Prostate gland (tissue), 2 donors: ENCODE measurements around the gene RANBP9. TPM values are rescaled to one million over a fixed set of nuclear protein-coding genes. Genes with fewer than 3 reads are reported as not detected.

Experiments
- DNase-seq: peaks from one replicate; pipeline ENCODE4 v3.0.0-alpha.2; 2019; ENCODE audit warnings: low spot score
- H3K27ac ChIP-seq, 2 donors: fragments of 200-600 bp; sonication (generic); 2 replicates each; pipeline ENCODE4 v1.5.1; 2017 to 2019
- H3K27me3 ChIP-seq: fragments of 200-600 bp; sonication (generic); replicated peaks from 2 replicates; pipeline ENCODE4 v1.5.1; 2019; ENCODE audit not compliant: insufficient read depth
- H3K36me3 ChIP-seq, 2 donors: fragments of 200-600 bp; sonication (generic); 1 replicate in 1 of 2; 2 replicates in 1 of 2; pipeline versions ENCODE4 v1.5.1 to v1.8.1; 2017 to 2019
- H3K4me1 ChIP-seq: fragments of 200-600 bp; sonication (generic); replicated peaks from 2 replicates; pipeline ENCODE4 v1.5.1; 2019
- H3K4me3 ChIP-seq, 2 donors: fragments of 200-600 bp; sonication (generic); 2 replicates each; pipeline ENCODE4 v1.5.1; 2017 to 2019
- H3K9me3 ChIP-seq: fragments of 200-600 bp; sonication (generic); 2 replicates; pipeline ENCODE4 v1.5.1; 2017
- POLR2A ChIP-seq: fragments of 450-650 bp; IDR thresholded peaks from one replicate; pipeline ENCODE4 v1.6.1; 2016; ENCODE audit warnings: antibody characterized with exemption, mild to moderate bottlenecking
- POLR2AphosphoS5 ChIP-seq: sonication (generic); formaldehyde crosslinking; IDR thresholded peaks from one replicate; pipeline ENCODE4 v1.6.1; 2017; ENCODE audit warnings: antibody characterized with exemption
- WGBS: methylation state at CpG from one replicate; pipeline ENCODE4 v1.1.5; 2018; 5-methylcytosine and 5-hydroxymethylcytosine counted together
- intact Hi-C: fragments of 100-400 bp; cut with DNase I; formaldehyde crosslinking; loops from one replicate; pipeline ENCODE4 v1.14.2; 2022
- total RNA-seq, 2 donors: library from RNA; depleted of rRNA; stranded (reverse); fragments of >200 nt; gene quantifications; one replicate each; pipeline ENCODE4 v1.1.0, GENCODE V29; 2016
- TF ChIP-seq, protein P1 (sequence below), 4 experiments: fragments of 200-600 bp in 2 of 4; fragments of 450-650 bp in 2 of 4; sonication (generic) in 2 of 4; IDR thresholded peaks; 1 replicate in 3 of 4; 2 replicates in 1 of 4; pipeline ENCODE4 v1.5.1; 2016 to 2019; ENCODE audit warnings: antibody characterized with exemption in 4 of 4, mild to moderate bottlenecking in 2 of 4, moderate library complexity in 2 of 4

RANBP9 gene
- total RNA-seq, 2 donors from 2014 or later = 37.8 to 59.0 TPM

DNA sequence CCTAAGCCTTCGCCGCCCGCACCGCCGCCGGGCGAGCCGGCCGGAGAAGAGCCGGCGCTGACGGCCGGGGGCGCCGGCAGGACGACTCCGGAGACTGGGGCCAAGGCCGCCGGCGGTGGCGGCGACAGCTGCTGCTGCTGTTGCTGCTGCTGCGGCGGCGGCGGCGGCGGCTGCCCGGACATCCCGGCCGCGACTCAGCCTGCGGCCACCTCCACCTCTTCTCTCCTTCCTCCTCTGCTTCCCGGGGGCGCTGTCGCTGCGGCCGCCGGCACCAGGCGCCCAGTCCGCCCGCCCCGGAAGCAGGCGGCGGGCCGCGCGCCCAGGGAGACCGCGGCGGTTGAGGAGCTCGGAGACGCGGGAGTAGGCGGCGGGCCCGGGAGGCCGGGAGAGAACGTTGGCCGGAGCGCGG lies 307 bp downstream of the RANBP9 start:
- no peak for DNase-seq
- WGBS = 0% methylated on average over 44 of the region's 62 CpGs

DNA sequence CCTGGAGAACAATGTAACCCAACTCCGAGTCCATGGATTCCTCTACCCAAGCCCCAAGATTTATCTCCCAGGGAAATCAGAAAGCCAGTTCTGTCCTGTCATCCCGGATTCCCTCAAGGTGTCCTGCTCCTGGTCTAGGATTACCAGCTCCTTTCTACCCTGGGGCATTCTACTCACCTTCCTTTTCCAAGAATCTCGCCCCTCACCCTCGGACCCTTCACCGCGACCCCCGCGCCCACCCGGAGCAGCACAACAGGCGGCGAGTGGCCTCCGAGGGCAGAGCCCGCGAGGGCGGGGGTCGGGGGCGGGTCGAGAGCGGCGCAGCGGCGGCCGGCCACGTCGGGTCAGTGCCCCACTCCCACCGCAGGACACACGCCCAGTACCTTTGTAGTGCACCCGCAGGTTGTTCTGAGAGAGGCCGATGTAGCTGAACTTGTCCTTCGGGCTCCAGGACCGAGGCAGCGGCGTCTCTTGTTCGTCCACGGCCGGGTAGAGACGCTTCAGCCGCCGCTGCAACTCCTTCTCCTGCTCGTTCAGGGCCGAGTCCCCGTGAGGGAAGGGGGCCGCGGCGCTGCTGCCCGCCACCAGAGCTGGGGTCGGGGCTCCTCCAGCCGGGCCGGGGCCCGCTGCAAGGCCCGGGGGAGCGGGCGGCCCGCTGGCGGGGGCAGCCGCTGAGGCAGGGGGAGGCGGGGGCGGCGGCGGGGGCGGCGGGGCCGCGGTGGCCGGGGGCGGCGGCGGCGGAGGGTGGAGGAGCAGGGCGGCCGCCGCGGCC lies 897 bp downstream of the RANBP9 start:
- peaks cover 4% of the 10 kb centered on the region for H3K4me1 ChIP-seq
- H3K9me3 ChIP-seq = no peaks in the 10 kb centered on the region
- DNase-seq = peak; percentile 19
- no peak for TF ChIP-seq POLR2A
- no peak for TF ChIP-seq POLR2AphosphoS5
- TF ChIP-seq, protein P1, sequence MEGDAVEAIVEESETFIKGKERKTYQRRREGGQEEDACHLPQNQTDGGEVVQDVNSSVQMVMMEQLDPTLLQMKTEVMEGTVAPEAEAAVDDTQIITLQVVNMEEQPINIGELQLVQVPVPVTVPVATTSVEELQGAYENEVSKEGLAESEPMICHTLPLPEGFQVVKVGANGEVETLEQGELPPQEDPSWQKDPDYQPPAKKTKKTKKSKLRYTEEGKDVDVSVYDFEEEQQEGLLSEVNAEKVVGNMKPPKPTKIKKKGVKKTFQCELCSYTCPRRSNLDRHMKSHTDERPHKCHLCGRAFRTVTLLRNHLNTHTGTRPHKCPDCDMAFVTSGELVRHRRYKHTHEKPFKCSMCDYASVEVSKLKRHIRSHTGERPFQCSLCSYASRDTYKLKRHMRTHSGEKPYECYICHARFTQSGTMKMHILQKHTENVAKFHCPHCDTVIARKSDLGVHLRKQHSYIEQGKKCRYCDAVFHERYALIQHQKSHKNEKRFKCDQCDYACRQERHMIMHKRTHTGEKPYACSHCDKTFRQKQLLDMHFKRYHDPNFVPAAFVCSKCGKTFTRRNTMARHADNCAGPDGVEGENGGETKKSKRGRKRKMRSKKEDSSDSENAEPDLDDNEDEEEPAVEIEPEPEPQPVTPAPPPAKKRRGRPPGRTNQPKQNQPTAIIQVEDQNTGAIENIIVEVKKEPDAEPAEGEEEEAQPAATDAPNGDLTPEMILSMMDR (IDR thresholded peaks at IDR 0.05) = peak in 1 of 4 experiments; percentile 15
- no peaks in the 10 kb centered on the region for H3K36me3 ChIP-seq
- H3K27me3 ChIP-seq = no peaks in the 10 kb centered on the region
- 1% methylated on average over 45 of the region's 73 CpGs for WGBS
- intact Hi-C loops = loop anchor here (2.0 to 5.0 kb wide), 2 partner anchors 52 to 96 kb away; partner anchors contain the start of gene NOL7
- H3K4me3 ChIP-seq = peak overlapping the region; percentile 78 to 81
- H3K27ac ChIP-seq = peak overlapping the region; percentile 95 to 98

More for the DNA sequence above, 307 bp downstream of the RANBP9 start:
- no peaks in the 10 kb centered on the region for H3K27me3 ChIP-seq
- H3K4me1 ChIP-seq = peaks cover 4% of the 10 kb centered on the region
- intact Hi-C loops = loop anchor here (2.0 to 5.0 kb wide), 2 partner anchors 51 to 97 kb away; partner anchors contain the start of gene NOL7
- no peaks in the 10 kb centered on the region for H3K9me3 ChIP-seq
- H3K4me3 ChIP-seq = peak overlapping the region; percentile 78 to 81
- no peaks in the 10 kb centered on the region for H3K36me3 ChIP-seq
- TF ChIP-seq POLR2AphosphoS5 = no peak
- TF ChIP-seq, protein P1 (IDR thresholded peaks at IDR 0.05) = peak in 1 of 4 experiments; percentile 25
- peak; percentile 8 for TF ChIP-seq POLR2A
- peak overlapping the region; percentile 95 to 98 for H3K27ac ChIP-seq

DNA sequence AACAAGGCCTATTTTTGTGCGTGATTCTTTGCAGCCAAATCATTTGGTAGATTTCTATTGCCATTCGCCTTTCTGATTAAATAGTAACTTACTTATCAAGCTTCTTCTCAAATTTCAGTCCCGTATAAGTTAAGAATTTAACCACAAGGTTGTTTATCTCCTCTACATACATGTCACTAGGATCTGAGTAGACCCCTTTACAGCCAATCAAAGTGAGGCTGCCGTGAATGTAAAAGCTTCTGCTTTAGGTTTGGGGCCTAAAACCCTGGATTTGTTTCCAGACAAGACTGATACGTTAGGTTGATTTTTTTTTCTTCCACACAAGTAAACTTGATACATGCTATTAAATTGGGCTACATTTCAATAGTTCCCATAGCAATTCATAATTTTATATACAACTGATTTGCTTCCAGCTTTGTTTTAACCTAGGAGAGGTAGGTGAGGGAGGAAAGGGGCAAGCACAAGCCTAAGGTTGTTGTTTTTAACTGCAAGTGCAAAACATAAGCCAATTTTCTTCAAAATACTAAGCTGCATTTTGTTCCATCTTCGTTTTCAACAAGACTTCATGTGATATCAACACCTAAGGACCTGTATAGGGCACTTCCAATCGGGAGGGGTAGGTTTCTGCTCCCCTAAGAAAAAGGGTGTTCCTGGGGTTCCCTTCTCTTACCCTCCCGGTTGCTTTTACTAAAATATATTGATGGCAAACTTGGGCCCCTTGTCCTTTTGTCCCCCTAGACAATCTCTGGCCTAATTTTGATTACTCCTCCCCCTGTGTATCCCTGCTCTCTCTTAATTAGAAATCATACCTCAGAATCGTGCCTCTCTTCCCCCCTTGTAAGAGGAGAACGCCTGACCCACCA lies 1.7 kb downstream of the RANBP9 start:
- Histone ChIP-seq H3K36me3 (no peaks in the 10 kb centered on the region), H3K27me3 (no peaks in the 10 kb centered on the region), H3K4me3 (peak overlapping the region; percentile 78 to 81), H3K4me1 (peaks cover 4% of the 10 kb centered on the region), H3K27ac (peak overlapping the region; percentile 95 to 98), H3K9me3 (no peaks in the 10 kb centered on the region)
- WGBS = 1% methylated on average over 10 of the region's 10 CpGs
- DNase-seq = no peak
- intact Hi-C loops = loop anchor here (2.0 to 5.0 kb wide), 2 partner anchors 52 to 95 kb away; partner anchors contain the start of gene NOL7
- TF ChIP-seq POLR2AphosphoS5 = no peak
- TF ChIP-seq POLR2A = no peak

DNA sequence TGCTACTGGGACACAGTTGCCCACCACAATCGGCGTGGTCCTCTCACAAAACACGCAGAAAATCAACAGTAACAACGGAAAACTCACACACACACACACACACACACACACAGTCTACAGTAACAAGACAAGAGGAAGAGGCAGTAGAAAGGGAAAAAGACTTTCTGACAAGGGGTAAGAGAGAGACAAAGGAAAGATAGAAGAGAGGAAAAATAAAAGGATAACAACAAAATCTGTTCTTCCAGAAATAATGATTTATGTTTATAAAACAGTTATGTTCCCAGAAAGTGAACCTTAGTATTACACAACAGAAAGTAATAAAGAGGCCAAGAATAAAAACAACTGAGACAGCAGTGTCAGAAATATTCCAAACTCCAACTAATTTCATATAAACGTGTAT lies 2.9 kb downstream of the RANBP9 start:
- no peaks in the 10 kb centered on the region for H3K36me3 ChIP-seq
- intact Hi-C loops = no loop called here
- WGBS = 6% methylated on average over 5 of the region's 5 CpGs
- H3K27me3 ChIP-seq = no peaks in the 10 kb centered on the region
- H3K9me3 ChIP-seq = no peaks in the 10 kb centered on the region
- peak overlapping the region; percentile 78 to 81 for H3K4me3 ChIP-seq
- peak overlapping the region; percentile 95 to 98 for H3K27ac ChIP-seq
- DNase-seq = no peak
- H3K4me1 ChIP-seq = peaks cover 4% of the 10 kb centered on the region
- TF ChIP-seq POLR2A (no peak), POLR2AphosphoS5 (no peak)
- TF ChIP-seq, protein P1 (IDR thresholded peaks at IDR 0.05) = no peak

DNA sequence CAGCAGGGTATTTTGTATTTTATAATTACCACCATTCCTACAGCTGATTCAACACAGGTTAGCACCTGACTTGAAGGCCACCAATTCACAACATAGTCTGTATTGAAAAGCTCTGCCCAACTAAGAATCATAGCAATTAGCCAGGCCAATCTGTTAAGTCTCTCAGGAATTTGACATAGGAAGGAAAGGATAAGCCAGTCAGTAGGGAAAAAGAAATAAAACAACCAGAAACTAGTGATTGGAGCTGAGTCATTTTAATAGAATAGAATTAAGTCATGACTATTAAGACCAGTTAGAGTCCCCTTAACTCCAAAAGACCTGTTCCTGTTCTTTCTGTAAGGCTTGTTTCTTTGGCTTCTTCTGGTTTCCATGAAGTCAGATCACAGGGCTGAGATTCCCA lies 8.1 kb downstream of the RANBP9 start:
- no peaks in the 10 kb centered on the region for H3K4me1 ChIP-seq
- intact Hi-C loops = no loop called here
- H3K4me3 ChIP-seq = no peak overlapping the region

More for the DNA sequence above, 8.1 kb downstream of the RANBP9 start:
- no peaks in the 10 kb centered on the region for H3K27me3 ChIP-seq
- DNase-seq = no peak
- H3K27ac ChIP-seq = no peak overlapping the region
- TF ChIP-seq POLR2A (no peak), POLR2AphosphoS5 (no peak)
- TF ChIP-seq, protein P1 (IDR thresholded peaks at IDR 0.05) = no peak
- no peaks in the 10 kb centered on the region for H3K36me3 ChIP-seq
- no peaks in the 10 kb centered on the region for H3K9me3 ChIP-seq
